Ishikawa (cell line): Measurements from ENCODE around the gene CHST6.

Experiments used
- CEBPB ChIP-seq: IDR thresholded peaks from 2 replicates; pipeline ENCODE4 v1.6.1; 2012
- CREB1 ChIP-seq: IDR thresholded peaks from 2 replicates; pipeline ENCODE4 v1.6.1; 2012; ENCODE audit warnings: low read depth
- EP300 ChIP-seq: IDR thresholded peaks from 2 replicates; pipeline ENCODE4 v1.6.1; 2012; ENCODE audit warnings: borderline replicate concordance
- FOXM1 ChIP-seq: IDR thresholded peaks from 2 replicates; pipeline ENCODE4 v1.6.1; 2012; ENCODE audit warnings: low read depth, borderline replicate concordance
- REST ChIP-seq: IDR thresholded peaks from 2 replicates; pipeline ENCODE4 v1.6.1; 2012; ENCODE audit warnings: low read depth, mild to moderate bottlenecking
- TAF1 ChIP-seq: IDR thresholded peaks from 2 replicates; pipeline ENCODE4 v1.6.1; 2012; ENCODE audit warnings: low read depth, mild to moderate bottlenecking
- TEAD4 ChIP-seq: IDR thresholded peaks from 2 replicates; pipeline ENCODE4 v1.6.1; 2012

DNA sequence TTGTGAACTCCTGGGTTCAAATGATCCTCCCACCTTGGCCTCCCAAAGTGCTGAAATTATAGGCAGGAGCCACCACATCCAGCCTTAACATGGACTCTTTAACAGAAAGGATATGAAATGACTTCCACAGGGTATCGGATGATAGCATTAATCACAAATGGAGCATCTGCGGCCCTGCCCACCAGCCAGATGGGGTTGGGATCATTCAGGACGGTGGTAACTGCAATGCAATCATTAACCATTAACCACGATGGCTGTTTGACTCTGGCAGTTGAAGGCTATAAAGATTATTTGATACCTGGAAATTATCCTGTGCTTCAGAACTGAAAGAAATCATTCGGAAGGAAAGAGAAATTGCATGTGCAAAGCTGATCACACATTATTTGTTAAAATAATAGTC, 46.0 kb upstream of the CHST6 start:
- TF ChIP-seq EP300 (no peak), TEAD4 (no peak), CEBPB (no peak), REST (no peak), CREB1 (no peak), TAF1 (no peak), FOXM1 (no peak)
